ENCODE results near the gene USP31. TPM values are rescaled to one million over a fixed set of nuclear protein-coding genes. Genes with fewer than 3 reads are reported as not detected.
"Not testable (repeated sequence)": the region's sequence is repeated elsewhere in the genome, so short reads cannot be mapped to it uniquely, and the experiment has no call there.

USP31 gene
- total RNA-seq, 2 experiments from 2014 or later = 6.2 to 6.8 TPM

GRCh38 chr16:23105309-23105708, 43.9 kb downstream of the USP31 start:
- ATAC-seq (no peak), DNase-seq (no peak)
- no peak overlapping the region for H3K27ac Mint-ChIP-seq
- POLR2A ChIA-PET = no interaction called here
- CTCF ChIA-PET = no interaction called here
- no peaks in the 10 kb centered on the region for H3K27me3 Mint-ChIP-seq (ENCODE audit: low read depth)
- no peaks in the 10 kb centered on the region for H3K4me1 Mint-ChIP-seq (ENCODE audit: low read depth)
- no peak overlapping the region for H3K4me3 Mint-ChIP-seq
- H3K36me3 Mint-ChIP-seq (ENCODE audit: low read depth) = peaks cover 11% of the 10 kb centered on the region
- no peaks in the 10 kb centered on the region for H3K9me3 Mint-ChIP-seq (ENCODE audit: insufficient read depth)

GRCh38 chr16:23104032-23104955, 45.0 kb downstream of the USP31 start:
- Mint-ChIP-seq H3K27ac (no peak overlapping the region), H3K4me1 (ENCODE audit: low read depth) (no peaks in the 10 kb centered on the region), H3K9me3 (ENCODE audit: insufficient read depth) (no peaks in the 10 kb centered on the region), H3K36me3 (ENCODE audit: low read depth) (peaks cover 15% of the 10 kb centered on the region), H3K4me3 (no peak overlapping the region), H3K27me3 (ENCODE audit: low read depth) (no peaks in the 10 kb centered on the region)
- ChIA-PET CTCF (no interaction called here), POLR2A (no interaction called here)
- DNase-seq (no peak), ATAC-seq (no peak)

GRCh38 chr16:23103603-23104002, 45.6 kb downstream of the USP31 start:
- Mint-ChIP-seq H3K4me3 (no peak overlapping the region), H3K9me3 (ENCODE audit: insufficient read depth) (no peaks in the 10 kb centered on the region), H3K4me1 (ENCODE audit: low read depth) (no peaks in the 10 kb centered on the region), H3K36me3 (ENCODE audit: low read depth) (peaks cover 17% of the 10 kb centered on the region), H3K27me3 (ENCODE audit: low read depth) (no peaks in the 10 kb centered on the region), H3K27ac (no peak overlapping the region)
- ChIA-PET CTCF (interaction anchor here (0.7 kb wide), 1 partner anchor 1446 kb away, joined by 3 read pairs; no protein-coding TSS in a partner anchor), POLR2A (no interaction called here)
- ATAC-seq (no peak), DNase-seq (no peak)

GRCh38 chr16:23101012-23101550, 48.2 kb downstream of the USP31 start:
- DNase-seq (no peak), ATAC-seq (no peak)
- H3K27ac Mint-ChIP-seq = no peak overlapping the region
- no peaks in the 10 kb centered on the region for H3K9me3 Mint-ChIP-seq (ENCODE audit: insufficient read depth)
- CTCF ChIA-PET = interaction anchor here (0.8 kb wide), 1 partner anchor 28 kb away, joined by 3 read pairs; no protein-coding TSS in a partner anchor
- H3K4me3 Mint-ChIP-seq = no peak overlapping the region
- POLR2A ChIA-PET = no interaction called here
- peaks cover 12% of the 10 kb centered on the region for H3K4me1 Mint-ChIP-seq (ENCODE audit: low read depth)
- peaks cover 19% of the 10 kb centered on the region for H3K36me3 Mint-ChIP-seq (ENCODE audit: low read depth)
- H3K27me3 Mint-ChIP-seq (ENCODE audit: low read depth) = no peaks in the 10 kb centered on the region

- DNase-seq; ATAC-seq; H3K27me3 Mint-ChIP-seq (ENCODE audit: low read depth); H3K9me3 Mint-ChIP-seq (ENCODE audit: insufficient read depth); POLR2A ChIA-PET: not testable (repeated sequence)
- H3K4me3 Mint-ChIP-seq = peak overlapping the region; percentile 67
- peaks cover 26% of the 10 kb centered on the region for H3K36me3 Mint-ChIP-seq (ENCODE audit: low read depth)
- peak overlapping the region; percentile 85 for H3K27ac Mint-ChIP-seq
- peaks cover 37% of the 10 kb centered on the region for H3K4me1 Mint-ChIP-seq (ENCODE audit: low read depth)
- CTCF ChIA-PET = interaction anchor here (1.0 kb wide), 1 partner anchor 57 kb away, joined by 4 read pairs; no protein-coding TSS in a partner anchor
Observed at GRCh38 chr16:23096450-23096849, 52.8 kb downstream of the USP31 start.

- H3K4me3 Mint-ChIP-seq; H3K27me3 Mint-ChIP-seq (ENCODE audit: low read depth); H3K27ac Mint-ChIP-seq; POLR2A ChIA-PET; DNase-seq; H3K9me3 Mint-ChIP-seq (ENCODE audit: insufficient read depth); ATAC-seq: not testable (repeated sequence)
- CTCF ChIA-PET = interaction anchor here (2.0 kb wide), 1 partner anchor 342 kb away, joined by 5 read pairs; no protein-coding TSS in a partner anchor
- Mint-ChIP-seq H3K36me3 (ENCODE audit: low read depth) (peaks cover 16% of the 10 kb centered on the region), H3K4me1 (ENCODE audit: low read depth) (peaks cover 37% of the 10 kb centered on the region)
Observed at GRCh38 chr16:23094136-23094535, 55.1 kb downstream of the USP31 start.

- CTCF ChIA-PET = no interaction called here
- POLR2A ChIA-PET = no interaction called here
Observed at GRCh38 chr16:23092801-23093117, 56.5 kb downstream of the USP31 start.

GRCh38 chr16:23092072-23092800, 57.0 kb downstream of the USP31 start:
- Mint-ChIP-seq H3K4me3 (no peak overlapping the region), H3K27me3 (ENCODE audit: low read depth) (no peaks in the 10 kb centered on the region), H3K27ac (no peak overlapping the region), H3K9me3 (ENCODE audit: insufficient read depth) (no peaks in the 10 kb centered on the region), H3K4me1 (ENCODE audit: low read depth) (peaks cover 36% of the 10 kb centered on the region), H3K36me3 (ENCODE audit: low read depth) (peaks cover 13% of the 10 kb centered on the region)
- POLR2A ChIA-PET = no interaction called here
- no peak for DNase-seq
- CTCF ChIA-PET = interaction anchor here (1.5 kb wide), 1 partner anchor 343 kb away, joined by 3 read pairs; no protein-coding TSS in a partner anchor
- ATAC-seq = no peak

More at GRCh38 chr16:23092801-23093117, 56.5 kb downstream of the USP31 start:
- Mint-ChIP-seq H3K27ac (no peak overlapping the region), H3K36me3 (ENCODE audit: low read depth) (peaks cover 13% of the 10 kb centered on the region), H3K9me3 (ENCODE audit: insufficient read depth) (no peaks in the 10 kb centered on the region), H3K4me1 (ENCODE audit: low read depth) (peaks cover 37% of the 10 kb centered on the region), H3K4me3 (no peak overlapping the region), H3K27me3 (ENCODE audit: low read depth) (no peaks in the 10 kb centered on the region)
- DNase-seq = no peak
- no peak for ATAC-seq

- ATAC-seq (no peak), DNase-seq (no peak)
- H3K9me3 Mint-ChIP-seq (ENCODE audit: insufficient read depth) = no peaks in the 10 kb centered on the region
- H3K27me3 Mint-ChIP-seq (ENCODE audit: low read depth) = no peaks in the 10 kb centered on the region
- ChIA-PET POLR2A (no interaction called here), CTCF (no interaction called here)
- H3K36me3 Mint-ChIP-seq (ENCODE audit: low read depth) = peaks cover 7% of the 10 kb centered on the region
- no peak overlapping the region for H3K27ac Mint-ChIP-seq
- H3K4me3 Mint-ChIP-seq = no peak overlapping the region
- peaks cover 5% of the 10 kb centered on the region for H3K4me1 Mint-ChIP-seq (ENCODE audit: low read depth)
Observed at GRCh38 chr16:23089111-23089510, 60.1 kb downstream of the USP31 start.

- Mint-ChIP-seq H3K36me3 (ENCODE audit: low read depth) (no peaks in the 10 kb centered on the region), H3K9me3 (ENCODE audit: insufficient read depth) (no peaks in the 10 kb centered on the region), H3K27ac (no peak overlapping the region), H3K27me3 (ENCODE audit: low read depth) (no peaks in the 10 kb centered on the region), H3K4me3 (no peak overlapping the region), H3K4me1 (ENCODE audit: low read depth) (no peaks in the 10 kb centered on the region)
- CTCF ChIA-PET = no interaction called here
- POLR2A ChIA-PET = no interaction called here
- DNase-seq (no peak), ATAC-seq (no peak)
Observed at GRCh38 chr16:23088018-23088417, 61.2 kb downstream of the USP31 start.

- ATAC-seq (no peak), DNase-seq (no peak)
- Mint-ChIP-seq H3K27ac (no peak overlapping the region), H3K4me3 (no peak overlapping the region), H3K9me3 (ENCODE audit: insufficient read depth) (no peaks in the 10 kb centered on the region), H3K4me1 (ENCODE audit: low read depth) (no peaks in the 10 kb centered on the region), H3K27me3 (ENCODE audit: low read depth) (no peaks in the 10 kb centered on the region), H3K36me3 (ENCODE audit: low read depth) (peaks cover 3% of the 10 kb centered on the region)
- CTCF ChIA-PET = no interaction called here
- POLR2A ChIA-PET = no interaction called here
Observed at GRCh38 chr16:23085949-23086348, 63.3 kb downstream of the USP31 start.

- Mint-ChIP-seq H3K4me3 (no peak overlapping the region), H3K27ac (no peak overlapping the region), H3K36me3 (ENCODE audit: low read depth) (peaks cover 10% of the 10 kb centered on the region), H3K4me1 (ENCODE audit: low read depth) (no peaks in the 10 kb centered on the region), H3K27me3 (ENCODE audit: low read depth) (no peaks in the 10 kb centered on the region), H3K9me3 (ENCODE audit: insufficient read depth) (no peaks in the 10 kb centered on the region)
- POLR2A ChIA-PET = no interaction called here
- ATAC-seq = no peak
- CTCF ChIA-PET = no interaction called here
- no peak for DNase-seq
Observed at GRCh38 chr16:23082161-23082788, 67.0 kb downstream of the USP31 start.

Measured in activated CD8-positive, alpha-beta T cell treated with anti-CD3 and anti-CD28 coated beads, Interleukin-2, amount 10 ng/mL, durations not matched to agents 7 days and 5 days (primary cell).